Measurements from ENCODE around the gene ZNF528. TPM values are rescaled to one million over a fixed set of nuclear protein-coding genes. Genes with fewer than 3 reads are reported as not detected.
A peak's percentile ranks its signal among the peaks of the same experiment; 100 is the strongest.

ZNF528 gene
- total and polyA plus RNA-seq, 2 experiments from 2014 or later = 25.5 to 30.0 TPM

- H3K4me3 Mint-ChIP-seq = peak overlapping the region; percentile 96
- H3K36me3 Mint-ChIP-seq (ENCODE audit: low read depth) = peaks cover 78% of the 10 kb centered on the region
These were observed 27.3 kb upstream of the ZNF528 start for GRCh38 chr19:52370341-52370710.

More at GRCh38 chr19:52370341-52370710, 27.3 kb upstream of the ZNF528 start:
- peak overlapping the region; percentile 68 for H3K4me3 ChIP-seq
- H3K4me1 ChIP-seq (ENCODE audit: insufficient read depth) = 0 out of 2 replicates have a peak, but pooled peaks cover 4% of the 10 kb centered on the region
- DNase-seq (ENCODE audit: low spot score) (no peak), ATAC-seq (no peak)
- Mint-ChIP-seq H3K27ac (peak overlapping the region; percentile 99), H3K4me1 (peaks cover 4% of the 10 kb centered on the region; the same call in 1 of the 3 replicates), H3K27me3 (ENCODE audit: insufficient read depth, low read depth, poor library complexity) (peaks cover 11% of the 10 kb centered on the region), H3K9me3 (peaks cover 72% of the 10 kb centered on the region)
- H3K9me2 ChIP-seq (ENCODE audit: insufficient read depth) = no peaks in the 10 kb centered on the region
- no peaks in the 10 kb centered on the region for H3F3A ChIP-seq (replicated peaks; ENCODE audit: low read depth)
- H3K36me3 ChIP-seq (ENCODE audit: insufficient read depth) = peaks cover 43% of the 10 kb centered on the region
- peaks cover 20% of the 10 kb centered on the region for H3K79me2 ChIP-seq (replicated peaks; ENCODE audit: insufficient read depth)
- H4K20me1 ChIP-seq (replicated peaks; ENCODE audit: insufficient read depth) = no peaks in the 10 kb centered on the region; the same call in 1 of the 2 replicates
- H3K4me2 ChIP-seq = peak overlapping the region; percentile 79
- H3K27me3 ChIP-seq (ENCODE audit: insufficient read depth) = no peaks in the 10 kb centered on the region
- no peak for TF ChIP-seq CTCF (conservative IDR thresholded peaks at IDR 0.05; ENCODE audit: low read depth in 2 of 2)
- no peak for TF ChIP-seq REST (IDR thresholded peaks at IDR 0.05; ENCODE audit: unreplicated experiment)
- TF ChIP-seq ZNF462 (CRISPR knock-in tag; IDR thresholded peaks at IDR 0.05) = no peak
- TF ChIP-seq STAT1 (IDR thresholded peaks at IDR 0.05; ENCODE audit: unreplicated experiment) = no peak
- no peak for TF ChIP-seq NANOG (IDR thresholded peaks at IDR 0.05; ENCODE audit: borderline replicate concordance)
- no peak for TF ChIP-seq EZH2phosphoT487 (IDR thresholded peaks at IDR 0.05; ENCODE audit: unreplicated experiment)
- no peak for TF ChIP-seq ETS1 (IDR thresholded peaks at IDR 0.05)
- no peak overlapping the region; the same call in 1 of the 2 replicates for H2AFZ ChIP-seq
- H3K27ac ChIP-seq (ENCODE audit: low read depth) = peak overlapping the region; percentile 93

All from GM23338 (cell line).